ENCODE measurements around the gene ERGIC1.
"Not testable (repeated sequence)": the region's sequence is repeated elsewhere in the genome, so short reads cannot be mapped to it uniquely, and the experiment has no call there.

Gene ERGIC1

GRCh38 chr5:172883066-172883465, 49.0 kb downstream of the ERGIC1 start:
- no peak for DNase-seq

DNA sequence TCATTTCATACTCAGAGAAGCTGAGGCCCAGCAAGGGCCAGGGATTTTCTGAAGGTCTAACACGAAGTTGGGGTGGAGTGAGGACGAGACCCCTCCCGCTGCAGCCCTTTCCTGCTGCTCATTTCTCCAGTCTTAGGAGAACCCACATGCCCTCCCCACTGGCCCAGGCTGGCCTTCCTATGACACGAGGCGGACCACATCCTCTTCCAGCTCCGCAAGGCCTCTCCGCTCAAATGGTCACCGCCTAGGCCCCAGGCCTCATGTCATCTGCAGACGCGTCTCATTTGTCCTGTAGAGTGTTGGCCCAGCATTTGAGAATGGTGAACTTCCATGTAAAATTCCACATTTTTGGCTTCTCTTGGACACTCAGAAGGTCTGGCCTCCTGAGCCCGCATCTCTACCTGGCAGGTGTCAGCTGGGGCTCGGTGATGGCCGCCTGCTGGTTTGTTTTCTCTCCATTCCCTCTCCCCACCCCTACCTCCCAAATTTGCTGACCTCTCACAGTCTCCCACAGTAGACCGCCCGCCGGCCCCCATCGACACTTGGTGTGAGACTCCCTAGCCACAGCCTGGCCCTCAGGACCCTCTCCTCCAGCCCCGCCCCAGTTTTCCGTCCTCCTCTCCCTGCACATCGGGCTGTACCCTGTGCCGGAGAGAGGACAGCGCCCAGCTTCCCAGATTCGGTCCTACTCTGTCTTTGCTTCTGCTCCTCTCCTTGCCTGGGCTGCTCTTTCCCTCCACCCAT, 51.7 kb downstream of the ERGIC1 start:
- no peak for DNase-seq

DNA sequence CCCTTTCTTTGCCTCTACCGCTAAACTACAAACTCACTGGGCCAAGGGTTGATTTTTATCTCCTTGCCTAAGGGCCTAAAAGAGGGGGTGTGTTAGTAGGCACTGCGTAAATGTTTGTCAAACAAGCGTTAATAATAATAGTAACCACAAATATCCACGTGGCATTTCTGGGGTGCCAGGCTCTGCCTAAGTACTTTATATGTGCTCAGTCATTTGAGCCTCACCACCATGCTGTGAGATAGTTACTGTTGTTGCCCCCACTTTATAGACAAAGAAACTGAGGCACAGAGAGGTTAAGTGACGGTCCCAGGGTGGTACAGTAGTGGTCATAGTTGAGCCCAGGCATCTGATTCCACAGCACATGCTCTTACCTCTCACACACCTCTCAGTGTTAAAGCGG, 52.4 kb downstream of the ERGIC1 start:
- DNase-seq, result no peak

DNA sequence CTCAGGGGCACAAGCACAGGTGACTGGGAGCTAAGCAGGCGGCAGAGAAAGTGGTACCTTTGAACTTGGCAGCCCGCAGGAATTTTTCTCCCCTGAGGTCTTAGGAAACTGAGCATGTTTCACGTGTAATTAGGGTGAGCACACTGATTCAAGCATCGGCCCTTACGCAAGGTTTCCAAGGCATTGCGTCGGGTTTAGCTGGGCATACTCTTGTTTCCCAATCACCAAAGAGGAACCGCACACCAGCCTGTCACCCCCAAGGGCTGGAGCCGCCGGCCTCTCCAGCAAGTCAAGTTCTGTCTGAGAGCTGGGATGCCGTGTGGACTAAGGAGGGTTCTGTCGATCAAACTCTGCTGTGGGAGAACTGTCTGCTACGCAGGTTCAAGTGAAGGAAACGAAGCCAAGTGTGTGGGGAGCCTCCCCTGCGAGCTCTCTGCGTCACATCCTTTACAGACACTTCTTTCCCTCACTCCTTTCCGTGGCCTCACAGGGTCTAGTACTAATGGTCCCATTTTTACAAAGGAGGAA, 53.0 kb downstream of the ERGIC1 start:
- DNase-seq, result no peak

DNA sequence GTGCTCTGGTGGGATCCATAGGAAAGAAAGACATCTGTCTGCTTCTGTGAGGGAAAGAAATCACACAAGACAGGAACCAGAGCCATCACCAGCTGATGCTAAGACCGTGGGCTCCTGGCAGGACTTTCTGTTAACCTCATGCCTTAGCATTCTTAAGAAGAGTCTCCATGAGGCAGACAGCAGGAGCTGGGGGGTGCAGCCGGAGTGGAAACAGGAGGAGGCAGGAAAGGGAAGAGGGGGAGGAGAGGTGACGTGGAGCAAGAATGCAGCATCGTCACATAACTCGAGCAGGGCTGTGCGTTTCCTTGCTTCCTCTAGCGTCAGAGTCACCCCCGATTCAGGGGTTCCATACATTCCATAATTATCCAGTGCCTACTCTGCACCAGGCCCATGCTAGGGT, 53.6 kb downstream of the ERGIC1 start:
- no peak for DNase-seq

GRCh38 chr5:172890659-172891058, 56.6 kb downstream of the ERGIC1 start:
- no peak for DNase-seq

DNA sequence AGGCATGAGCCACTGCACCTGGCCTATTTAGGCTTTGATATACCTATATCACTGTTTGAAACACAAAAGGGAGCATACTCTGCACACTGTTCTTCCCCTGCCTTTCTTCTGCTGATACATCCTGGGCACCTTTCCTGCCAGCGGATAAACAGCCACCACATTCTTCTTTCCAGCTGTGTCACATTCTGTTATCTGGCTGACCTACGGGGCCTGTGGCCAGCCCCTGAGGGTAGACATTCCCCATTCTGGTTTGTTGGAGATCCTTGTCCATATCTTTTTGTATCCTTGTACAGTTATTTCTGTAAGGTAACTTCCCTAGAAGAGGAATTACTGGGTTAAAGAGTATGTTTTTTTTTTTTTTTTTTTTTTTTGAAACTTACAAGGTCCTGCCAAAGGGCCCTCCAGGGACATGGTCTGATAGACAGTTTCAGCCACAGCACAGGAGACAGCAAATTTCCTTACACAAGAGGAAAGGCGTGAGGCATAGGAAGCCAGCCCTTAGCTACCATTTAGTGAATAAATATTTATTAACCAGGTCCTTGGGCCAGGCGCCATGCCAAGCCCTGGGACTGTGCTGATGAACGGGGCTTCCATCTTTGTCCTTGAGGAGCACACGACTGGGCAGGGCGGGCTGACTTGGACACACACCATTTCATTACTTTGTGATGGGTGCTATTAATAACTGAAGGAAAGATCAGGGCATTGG, 57.8 kb downstream of the ERGIC1 start:
- DNase-seq, result no peak

DNA sequence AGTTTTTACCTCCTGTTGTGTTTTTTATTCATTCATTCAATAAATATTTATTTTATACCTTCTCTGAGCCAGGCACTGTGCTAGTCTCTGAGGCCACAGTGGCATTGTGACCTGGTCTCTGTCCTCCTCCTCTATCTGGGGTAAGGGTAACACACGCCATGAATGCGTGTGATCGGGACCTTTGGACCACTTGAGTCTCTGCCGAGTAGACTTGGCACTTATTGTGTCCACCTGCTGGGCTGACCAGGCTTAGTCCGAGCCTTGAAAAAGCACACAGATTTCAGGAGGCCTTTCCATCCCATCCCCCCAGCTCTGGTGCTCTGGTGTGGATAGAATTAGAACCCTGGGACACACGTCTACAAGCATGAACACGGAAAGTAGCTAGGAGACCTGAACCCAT, 58.7 kb downstream of the ERGIC1 start:
- no peak for DNase-seq

GRCh38 chr5:172894767-172895388, 60.8 kb downstream of the ERGIC1 start:
- DNase-seq, result no peak

DNA sequence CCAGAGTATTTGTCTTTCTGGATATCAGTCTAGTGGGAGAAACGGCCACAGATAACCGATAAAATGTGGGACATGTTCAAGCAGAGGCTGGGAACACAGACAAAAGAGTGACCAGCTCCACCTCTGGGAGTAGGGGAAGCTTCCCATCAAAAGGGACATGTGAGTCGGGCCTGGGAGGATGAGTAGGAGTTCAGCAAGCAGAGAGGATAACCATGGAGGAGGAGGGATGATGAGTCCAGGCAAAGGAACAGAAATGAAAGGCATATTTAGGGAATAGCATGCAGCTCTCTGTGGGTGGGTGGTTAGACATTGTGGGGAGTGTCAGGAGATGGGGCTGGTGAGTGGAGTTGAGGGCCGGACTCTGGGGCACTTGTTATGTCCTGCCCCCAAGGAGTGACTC, 61.5 kb downstream of the ERGIC1 start:
- no peak for DNase-seq

DNA sequence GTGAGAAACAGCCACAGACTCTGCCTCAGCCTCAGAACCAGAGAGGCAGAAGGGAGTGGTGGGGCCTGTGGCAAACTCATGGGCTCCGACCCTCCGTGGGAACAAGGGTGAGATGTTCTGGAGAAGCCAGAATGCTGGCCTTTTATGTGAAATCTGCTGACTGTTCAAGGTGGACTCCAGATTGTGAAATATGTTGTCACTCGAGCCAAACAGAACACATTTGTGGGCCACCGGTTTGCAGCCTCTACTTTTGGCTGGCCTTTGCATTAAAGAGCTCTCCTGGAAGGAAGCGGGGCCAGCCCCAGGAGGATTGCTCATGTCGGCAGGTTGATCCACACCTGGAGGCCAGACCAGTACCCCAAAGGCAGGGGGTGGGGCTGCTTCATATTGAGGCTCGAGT, 62.4 kb downstream of the ERGIC1 start:
- DNase-seq, result no peak

- not testable (repeated sequence) for DNase-seq
Measured at GRCh38 chr5:172897067-172897466, 63.0 kb downstream of the ERGIC1 start.

- no peak for DNase-seq
Measured at GRCh38 chr5:172897481-172898217, 63.6 kb downstream of the ERGIC1 start.

DNA sequence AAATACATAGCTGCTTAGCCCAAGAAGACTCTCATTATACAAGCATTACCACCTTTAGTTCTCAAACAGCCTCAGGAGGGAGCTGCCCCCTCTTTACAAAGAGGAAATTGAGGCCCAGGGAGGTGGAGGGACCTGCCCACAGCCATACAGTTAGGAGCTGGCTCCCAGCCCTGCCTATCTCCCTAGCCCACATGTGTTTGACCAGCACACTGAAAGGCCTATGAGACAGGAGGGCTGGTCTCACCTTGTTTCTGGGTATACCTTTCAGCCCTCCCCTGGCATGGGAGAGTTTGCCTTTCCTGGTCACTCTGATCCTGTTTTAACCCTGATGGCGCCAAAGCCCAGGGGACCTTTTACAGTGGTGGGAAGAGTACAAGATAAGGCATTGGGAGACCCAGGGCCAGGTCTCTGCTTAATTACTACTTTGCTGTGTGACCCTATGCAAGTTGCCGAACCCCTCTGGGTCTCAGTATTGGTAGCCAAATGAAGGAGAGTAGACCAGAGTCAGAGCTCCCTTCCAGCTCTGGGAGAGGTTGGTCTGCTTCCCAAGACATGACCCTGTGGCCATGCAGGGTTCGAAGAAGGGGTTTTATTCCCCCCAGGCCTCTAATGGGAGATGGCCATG, 64.3 kb downstream of the ERGIC1 start:
- DNase-seq, result no peak

DNA sequence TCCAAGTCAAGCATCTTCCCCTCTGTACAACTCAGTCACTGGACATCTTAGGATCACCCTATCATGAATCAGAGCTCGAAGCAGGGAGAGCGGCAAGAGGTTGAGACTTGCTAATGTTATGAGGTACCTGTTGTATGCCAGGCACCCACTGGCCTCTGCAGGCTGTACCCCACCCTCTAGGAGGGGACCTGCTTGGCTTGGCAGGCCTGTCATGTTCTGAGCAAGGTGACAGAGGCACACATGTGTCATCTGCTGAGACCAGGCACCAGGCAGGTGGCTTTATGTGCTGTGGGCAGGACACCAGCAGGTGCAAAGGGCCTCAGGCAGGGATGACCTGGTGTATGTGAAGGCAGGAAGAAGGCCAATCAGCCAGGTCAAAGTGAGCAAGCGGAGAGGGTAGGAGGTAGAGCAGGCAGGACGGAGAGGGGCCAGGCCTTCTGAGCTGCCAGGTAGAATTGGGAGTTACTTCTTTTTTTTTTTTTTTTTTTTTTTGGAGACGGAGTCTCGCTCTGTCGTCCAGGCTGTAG, 64.9 kb downstream of the ERGIC1 start:
- no peak for DNase-seq

- no peak for DNase-seq
Measured at GRCh38 chr5:172899436-172899835, 65.4 kb downstream of the ERGIC1 start.

DNA sequence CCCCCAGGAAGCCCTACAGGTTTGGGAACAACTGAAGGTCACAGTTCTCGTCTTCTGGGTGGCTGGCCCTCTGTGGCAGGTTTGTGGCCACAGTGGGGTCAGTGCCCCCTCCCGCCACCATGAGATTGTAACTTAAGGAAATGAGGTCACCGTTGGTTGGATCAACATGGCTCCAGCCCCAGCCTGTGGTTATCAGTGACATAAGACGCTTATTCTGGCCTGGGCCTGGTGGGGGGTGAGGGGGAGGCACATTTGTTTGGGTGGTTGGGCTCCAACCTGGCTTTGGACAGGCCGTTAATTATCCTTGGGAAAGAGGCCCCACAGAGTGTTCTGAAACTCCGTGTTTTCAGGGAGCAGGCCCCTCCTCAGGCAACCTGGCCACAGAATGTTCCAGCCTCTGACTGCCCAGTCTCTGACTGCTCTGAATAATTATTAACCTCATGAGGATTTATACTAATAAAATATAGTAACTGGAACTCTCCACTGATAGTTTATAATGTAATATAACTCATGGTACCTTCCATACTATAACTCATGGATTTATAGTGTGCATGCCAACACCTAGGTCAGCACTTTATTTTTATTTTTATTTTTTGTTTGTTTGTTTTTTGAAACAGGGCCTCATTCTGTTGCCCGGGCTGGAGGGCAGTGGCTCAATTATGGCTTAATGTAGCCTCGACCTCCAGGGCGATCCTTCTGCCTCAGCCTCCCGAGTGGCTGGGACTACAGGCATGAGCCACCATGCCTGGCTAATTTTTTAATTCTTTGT, 67.1 kb downstream of the ERGIC1 start:
- no peak for DNase-seq

GRCh38 chr5:172901788-172902496, 67.9 kb downstream of the ERGIC1 start:
- DNase-seq, result no peak

DNA sequence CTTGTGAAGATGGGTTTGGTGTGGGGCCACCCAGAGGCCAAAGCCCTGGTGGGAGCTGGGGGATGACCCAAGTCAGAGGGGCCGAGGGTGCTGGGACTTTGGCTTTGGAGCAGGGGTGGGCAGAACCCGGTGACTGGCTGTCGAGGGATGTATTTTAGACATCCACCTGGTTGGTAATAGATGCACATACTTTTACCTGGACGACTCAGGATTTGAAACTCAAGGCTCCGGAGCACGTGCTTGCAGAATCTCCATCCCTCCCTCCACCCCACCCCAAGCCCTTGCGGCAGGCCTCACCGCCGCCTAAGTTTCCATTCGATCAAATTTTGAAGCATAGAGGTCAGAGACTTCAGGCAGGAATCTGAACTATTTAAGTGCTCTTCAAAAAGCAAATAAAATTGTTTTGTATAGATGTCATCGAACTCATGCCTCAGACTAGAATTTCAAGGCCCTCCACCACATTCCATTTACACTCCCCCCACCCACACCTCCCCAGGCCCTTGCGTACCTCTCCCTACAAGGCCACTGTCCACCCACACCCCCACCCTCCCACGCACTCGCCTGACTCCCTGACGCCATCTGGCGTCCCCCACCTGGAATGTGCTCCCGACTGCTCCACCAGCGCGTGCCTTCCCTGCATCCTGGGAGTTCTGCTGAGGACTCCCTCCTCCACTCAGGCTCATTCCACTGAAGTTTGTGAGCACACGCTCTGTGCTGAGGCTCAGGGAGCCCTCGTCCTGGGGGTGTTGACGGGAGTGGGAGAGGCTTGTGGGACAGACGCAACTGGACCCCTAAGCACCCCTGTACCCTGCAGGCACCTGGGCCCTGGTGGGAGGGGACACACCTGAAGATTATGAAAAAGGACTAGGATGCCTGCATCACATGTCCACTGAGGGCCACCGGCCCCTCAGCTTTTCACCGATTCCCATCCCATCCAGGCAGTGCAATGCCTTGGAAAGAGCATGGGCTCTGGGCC, 68.7 kb downstream of the ERGIC1 start:
- no peak for DNase-seq

- DNase-seq, result no peak
Measured at GRCh38 chr5:172903790-172904189, 69.7 kb downstream of the ERGIC1 start.
